ENCODE data around the gene ADGRL2.
A peak's percentile ranks its signal among the peaks of the same experiment; 100 is the strongest.

Gene ADGRL2

GRCh38 chr1:81802707-81803430 lies 2.1 kb downstream of the ADGRL2 start (continued):
- TF ChIP-seq GLIS2 (tag by site-specific recombination; IDR thresholded peaks at IDR 0.05) (peak; percentile 99), ZBTB1 (tag by site-specific recombination; IDR thresholded peaks at IDR 0.05) (no peak), ZNF555 (tag by site-specific recombination; conservative IDR thresholded peaks at IDR 0.05) (no peak), ZBTB8A (tag by site-specific recombination; IDR thresholded peaks at IDR 0.05) (peak; percentile 53), ZXDB (tag by site-specific recombination; IDR thresholded peaks at IDR 0.05) (peak; percentile 83), ZNF341 (tag by site-specific recombination; IDR thresholded peaks at IDR 0.05; ENCODE audit: low read depth) (peak; percentile 88), ATF2 (tag by site-specific recombination; IDR thresholded peaks at IDR 0.05; ENCODE audit: low read depth) (no peak), ZNF830 (tag by site-specific recombination; IDR thresholded peaks at IDR 0.05; ENCODE audit: low read depth) (no peak), ZNF837 (tag by site-specific recombination; IDR thresholded peaks at IDR 0.05) (no peak), ZNF701 (tag by site-specific recombination; IDR thresholded peaks at IDR 0.05) (no peak), ZNF274 (IDR thresholded peaks at IDR 0.05; ENCODE audit: low read length) (no peak), ZNF274 (tag by site-specific recombination; IDR thresholded peaks at IDR 0.05; ENCODE audit: borderline replicate concordance) (no peak), ZNF169 (tag by site-specific recombination; IDR thresholded peaks at IDR 0.05) (no peak), ZNF311 (tag by site-specific recombination; IDR thresholded peaks at IDR 0.05; ENCODE audit: borderline replicate concordance) (no peak), ZNF629 (tag by site-specific recombination; IDR thresholded peaks at IDR 0.05) (peak; percentile 17; the same call in 1 of the 2 replicates), MYNN (tag by site-specific recombination; IDR thresholded peaks at IDR 0.05; ENCODE audit: borderline replicate concordance) (no peak), ZNF561 (tag by site-specific recombination; IDR thresholded peaks at IDR 0.05; ENCODE audit: borderline replicate concordance) (no peak), ZNF335 (tag by site-specific recombination; conservative IDR thresholded peaks at IDR 0.05) (peak; percentile 66), GLIS1 (tag by site-specific recombination; IDR thresholded peaks at IDR 0.05) (peak; percentile 62), ZNF2 (tag by site-specific recombination; IDR thresholded peaks at IDR 0.05) (peak; percentile 42; the same call in 1 of the 2 replicates), HOXD13 (CRISPR knock-in tag; IDR thresholded peaks at IDR 0.05; ENCODE audit: borderline replicate concordance) (no peak), ZNF48 (tag by site-specific recombination; IDR thresholded peaks at IDR 0.05) (no peak), GLI2 (tag by site-specific recombination; IDR thresholded peaks at IDR 0.05; ENCODE audit: borderline replicate concordance, low read depth) (no peak), KLF8 (tag by site-specific recombination; IDR thresholded peaks at IDR 0.05) (peak; percentile 49; the same call in 1 of the 2 replicates), ZNF660 (tag by site-specific recombination; IDR thresholded peaks at IDR 0.05) (0 out of 2 replicates have a peak, but pooled peaks have one; percentile 18), PATZ1 (tag by site-specific recombination; IDR thresholded peaks at IDR 0.05) (peak; percentile 86), ZNF37A (tag by site-specific recombination; IDR thresholded peaks at IDR 0.05) (no peak), ZFP3 (tag by site-specific recombination; IDR thresholded peaks at IDR 0.05; ENCODE audit: low read depth) (no peak), KLF7 (tag by site-specific recombination; IDR thresholded peaks at IDR 0.05; ENCODE audit: borderline replicate concordance) (no peak)
- TF ChIP-seq, protein P1, sequence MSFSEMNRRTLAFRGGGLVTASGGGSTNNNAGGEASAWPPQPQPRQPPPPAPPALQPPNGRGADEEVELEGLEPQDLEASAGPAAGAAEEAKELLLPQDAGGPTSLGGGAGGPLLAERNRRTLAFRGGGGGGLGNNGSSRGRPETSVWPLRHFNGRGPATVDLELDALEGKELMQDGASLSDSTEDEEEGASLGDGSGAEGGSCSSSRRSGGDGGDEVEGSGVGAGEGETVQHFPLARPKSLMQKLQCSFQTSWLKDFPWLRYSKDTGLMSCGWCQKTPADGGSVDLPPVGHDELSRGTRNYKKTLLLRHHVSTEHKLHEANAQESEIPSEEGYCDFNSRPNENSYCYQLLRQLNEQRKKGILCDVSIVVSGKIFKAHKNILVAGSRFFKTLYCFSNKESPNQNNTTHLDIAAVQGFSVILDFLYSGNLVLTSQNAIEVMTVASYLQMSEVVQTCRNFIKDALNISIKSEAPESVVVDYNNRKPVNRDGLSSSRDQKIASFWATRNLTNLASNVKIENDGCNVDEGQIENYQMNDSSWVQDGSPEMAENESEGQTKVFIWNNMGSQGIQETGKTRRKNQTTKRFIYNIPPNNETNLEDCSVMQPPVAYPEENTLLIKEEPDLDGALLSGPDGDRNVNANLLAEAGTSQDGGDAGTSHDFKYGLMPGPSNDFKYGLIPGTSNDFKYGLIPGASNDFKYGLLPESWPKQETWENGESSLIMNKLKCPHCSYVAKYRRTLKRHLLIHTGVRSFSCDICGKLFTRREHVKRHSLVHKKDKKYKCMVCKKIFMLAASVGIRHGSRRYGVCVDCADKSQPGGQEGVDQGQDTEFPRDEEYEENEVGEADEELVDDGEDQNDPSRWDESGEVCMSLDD (tag by site-specific recombination; IDR thresholded peaks at IDR 0.05) = peak; percentile 89
- TF ChIP-seq, protein P2, sequence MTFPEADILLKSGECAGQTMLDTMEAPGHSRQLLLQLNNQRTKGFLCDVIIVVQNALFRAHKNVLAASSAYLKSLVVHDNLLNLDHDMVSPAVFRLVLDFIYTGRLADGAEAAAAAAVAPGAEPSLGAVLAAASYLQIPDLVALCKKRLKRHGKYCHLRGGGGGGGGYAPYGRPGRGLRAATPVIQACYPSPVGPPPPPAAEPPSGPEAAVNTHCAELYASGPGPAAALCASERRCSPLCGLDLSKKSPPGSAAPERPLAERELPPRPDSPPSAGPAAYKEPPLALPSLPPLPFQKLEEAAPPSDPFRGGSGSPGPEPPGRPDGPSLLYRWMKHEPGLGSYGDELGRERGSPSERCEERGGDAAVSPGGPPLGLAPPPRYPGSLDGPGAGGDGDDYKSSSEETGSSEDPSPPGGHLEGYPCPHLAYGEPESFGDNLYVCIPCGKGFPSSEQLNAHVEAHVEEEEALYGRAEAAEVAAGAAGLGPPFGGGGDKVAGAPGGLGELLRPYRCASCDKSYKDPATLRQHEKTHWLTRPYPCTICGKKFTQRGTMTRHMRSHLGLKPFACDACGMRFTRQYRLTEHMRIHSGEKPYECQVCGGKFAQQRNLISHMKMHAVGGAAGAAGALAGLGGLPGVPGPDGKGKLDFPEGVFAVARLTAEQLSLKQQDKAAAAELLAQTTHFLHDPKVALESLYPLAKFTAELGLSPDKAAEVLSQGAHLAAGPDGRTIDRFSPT (tag by site-specific recombination; IDR thresholded peaks at IDR 0.05) = peak; percentile 83
- TF ChIP-seq, protein P3, sequence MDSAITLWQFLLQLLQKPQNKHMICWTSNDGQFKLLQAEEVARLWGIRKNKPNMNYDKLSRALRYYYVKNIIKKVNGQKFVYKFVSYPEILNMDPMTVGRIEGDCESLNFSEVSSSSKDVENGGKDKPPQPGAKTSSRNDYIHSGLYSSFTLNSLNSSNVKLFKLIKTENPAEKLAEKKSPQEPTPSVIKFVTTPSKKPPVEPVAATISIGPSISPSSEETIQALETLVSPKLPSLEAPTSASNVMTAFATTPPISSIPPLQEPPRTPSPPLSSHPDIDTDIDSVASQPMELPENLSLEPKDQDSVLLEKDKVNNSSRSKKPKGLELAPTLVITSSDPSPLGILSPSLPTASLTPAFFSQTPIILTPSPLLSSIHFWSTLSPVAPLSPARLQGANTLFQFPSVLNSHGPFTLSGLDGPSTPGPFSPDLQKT (IDR thresholded peaks at IDR 0.05; ENCODE audit: borderline replicate concordance, low read depth, low read length) = no peak
